ENCODE results near the gene KCTD10. TPM values are rescaled to one million over a fixed set of nuclear protein-coding genes. Genes with fewer than 3 reads are reported as not detected.

KCTD10 gene
- total and polyA plus RNA-seq, 4 donors, result 4.2 to 20.1 (median 9.9) TPM

GRCh38 chr12:109448272-109448671 is 28.8 kb downstream of the KCTD10 start:
- no peak overlapping the region for H3K9ac ChIP-seq (ENCODE audit: low read depth in 1 of 2, low read length in 2 of 2)
- 69% methylated on average over 5 of the region's 5 CpGs for WGBS
- no peak for DNase-seq (ENCODE audit: low spot score)
- TF ChIP-seq HNF4A (conservative IDR thresholded peaks at IDR 0.05), result peak in 1 of 2 donors; percentile 53
- TF ChIP-seq RXRA (IDR thresholded peaks at IDR 0.05), result no peak
- TF ChIP-seq HNF4G (IDR thresholded peaks at IDR 0.05), result peak; percentile 11
- peak; percentile 59 for TF ChIP-seq SP1 (IDR thresholded peaks at IDR 0.05)
- H3K27ac ChIP-seq (ENCODE audit: low read depth in 1 of 2, low read length in 2 of 2), result peak overlapping the region in 1 of 2 donors; percentile 2
- no peak overlapping the region for H3K4me3 ChIP-seq (ENCODE audit: low read depth in 1 of 3, low read length in 3 of 3)
- H3K27me3 ChIP-seq (ENCODE audit: control insufficient read depth in 4 of 4, insufficient read depth in 4 of 4, low read length in 3 of 4), result no peaks in the 10 kb centered on the region
- no peaks in the 10 kb centered on the region for H3K9me3 ChIP-seq (ENCODE audit: control insufficient read depth in 4 of 4, low read length in 3 of 4)
- peaks cover 4 to 22% (median 10%) of the 10 kb centered on the region in 4 donors for H3K36me3 ChIP-seq (ENCODE audit: control insufficient read depth in 4 of 4, insufficient read depth in 3 of 4, low read depth in 1 of 4, low read length in 3 of 4)
- peaks cover 0 to 9% (median 4%) of the 10 kb centered on the region in 4 donors for H3K4me1 ChIP-seq (ENCODE audit: control insufficient read depth in 4 of 4, insufficient read depth in 4 of 4, low read length in 3 of 4)

DNA sequence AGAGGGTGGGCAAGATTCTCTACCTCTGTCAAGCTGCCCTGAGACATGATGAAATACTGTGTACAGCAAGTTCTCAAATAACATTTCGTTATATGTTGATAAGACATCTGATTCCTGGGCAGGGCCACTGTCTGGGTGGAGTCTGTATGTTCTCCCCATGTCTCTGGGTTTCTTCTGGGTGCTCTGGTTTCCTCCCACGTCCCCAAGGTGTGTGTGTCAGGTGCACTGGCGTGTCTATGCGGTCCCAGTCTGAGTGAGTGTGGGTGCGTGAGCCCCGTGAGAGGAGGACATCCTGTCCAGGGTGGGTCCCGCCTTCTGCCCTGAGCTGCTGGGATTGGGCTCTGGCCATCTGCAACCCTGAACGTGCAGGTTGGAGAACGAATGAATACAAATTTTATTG is 29.6 kb downstream of the KCTD10 start:
- Histone ChIP-seq H3K27me3 (ENCODE audit: control insufficient read depth in 4 of 4, insufficient read depth in 4 of 4, low read length in 3 of 4) (no peaks in the 10 kb centered on the region), H3K9me3 (ENCODE audit: control insufficient read depth in 4 of 4, low read length in 3 of 4) (no peaks in the 10 kb centered on the region), H3K4me3 (ENCODE audit: low read depth in 1 of 3, low read length in 3 of 3) (no peak overlapping the region), H3K4me1 (ENCODE audit: control insufficient read depth in 4 of 4, insufficient read depth in 4 of 4, low read length in 3 of 4) (peaks cover 0 to 9% (median 4%) of the 10 kb centered on the region in 4 donors), H3K36me3 (ENCODE audit: control insufficient read depth in 4 of 4, insufficient read depth in 3 of 4, low read depth in 1 of 4, low read length in 3 of 4) (peaks cover 4 to 18% (median 9%) of the 10 kb centered on the region in 4 donors), H3K27ac (ENCODE audit: low read depth in 1 of 2, low read length in 2 of 2) (no peak overlapping the region), H3K9ac (ENCODE audit: low read depth in 1 of 2, low read length in 2 of 2) (no peak overlapping the region)
- DNase-seq (ENCODE audit: low spot score), result no peak
- TF ChIP-seq FOXA1 (IDR thresholded peaks at IDR 0.05), result no peak
- TF ChIP-seq SP1 (IDR thresholded peaks at IDR 0.05), result no peak
- no peak for TF ChIP-seq RXRA (IDR thresholded peaks at IDR 0.05)
- TF ChIP-seq JUND (IDR thresholded peaks at IDR 0.05), result no peak
- no peak for TF ChIP-seq ATF3 (IDR thresholded peaks at IDR 0.05)
- WGBS, result 84% methylated on average over 9 of the region's 9 CpGs

GRCh38 chr12:109446869-109447268 is 30.2 kb downstream of the KCTD10 start:
- Histone ChIP-seq H3K4me3 (ENCODE audit: low read depth in 1 of 3, low read length in 3 of 3) (no peak overlapping the region), H3K9ac (ENCODE audit: low read depth in 1 of 2, low read length in 2 of 2) (no peak overlapping the region), H3K9me3 (ENCODE audit: control insufficient read depth in 4 of 4, low read length in 3 of 4) (no peaks in the 10 kb centered on the region), H3K4me1 (ENCODE audit: control insufficient read depth in 4 of 4, insufficient read depth in 4 of 4, low read length in 3 of 4) (peaks cover 0 to 9% (median 4%) of the 10 kb centered on the region in 4 donors), H3K27ac (ENCODE audit: low read depth in 1 of 2, low read length in 2 of 2) (no peak overlapping the region), H3K27me3 (ENCODE audit: control insufficient read depth in 4 of 4, insufficient read depth in 4 of 4, low read length in 3 of 4) (no peaks in the 10 kb centered on the region), H3K36me3 (ENCODE audit: control insufficient read depth in 4 of 4, insufficient read depth in 3 of 4, low read depth in 1 of 4, low read length in 3 of 4) (peaks cover 4 to 18% (median 8%) of the 10 kb centered on the region in 4 donors)
- WGBS, result 84% methylated on average over 8 of the region's 8 CpGs
- DNase-seq (ENCODE audit: low spot score), result no peak
- no peak for TF ChIP-seq SP1 (IDR thresholded peaks at IDR 0.05)
- TF ChIP-seq NR2F2 (IDR thresholded peaks at IDR 0.05), result no peak
- no peak for TF ChIP-seq HNF4A (conservative IDR thresholded peaks at IDR 0.05)
- TF ChIP-seq EGR1 (IDR thresholded peaks at IDR 0.05; ENCODE audit: low read depth in 2 of 2), result no peak

DNA sequence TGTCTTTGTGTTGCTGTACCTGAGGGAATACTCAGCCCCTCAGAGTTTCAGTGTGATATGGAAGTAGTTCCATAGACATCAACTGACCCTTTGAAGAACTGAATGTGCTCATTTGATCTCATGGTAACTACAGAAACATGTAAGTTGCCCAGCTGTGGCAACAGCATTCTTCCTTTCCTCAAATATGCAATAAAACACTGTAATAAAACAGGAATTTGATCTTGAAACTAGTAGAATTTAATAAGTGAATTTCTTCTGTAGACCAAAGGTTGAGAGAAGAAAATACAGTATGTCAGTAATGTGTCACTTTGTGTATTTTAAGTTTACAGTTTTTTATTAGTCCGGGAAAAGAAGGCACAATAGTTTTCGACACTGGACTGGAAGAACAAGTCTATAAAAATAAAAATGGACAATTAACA is 31.9 kb downstream of the KCTD10 start:
- Histone ChIP-seq H3K9ac (ENCODE audit: low read depth in 1 of 2, low read length in 2 of 2) (no peak overlapping the region), H3K27me3 (ENCODE audit: control insufficient read depth in 4 of 4, insufficient read depth in 4 of 4, low read length in 3 of 4) (no peaks in the 10 kb centered on the region), H3K9me3 (ENCODE audit: control insufficient read depth in 4 of 4, low read length in 3 of 4) (no peaks in the 10 kb centered on the region), H3K27ac (ENCODE audit: low read depth in 1 of 2, low read length in 2 of 2) (no peak overlapping the region), H3K36me3 (ENCODE audit: control insufficient read depth in 4 of 4, insufficient read depth in 3 of 4, low read depth in 1 of 4, low read length in 3 of 4) (peaks cover 0 to 9% (median 4%) of the 10 kb centered on the region in 4 donors), H3K4me1 (ENCODE audit: control insufficient read depth in 4 of 4, insufficient read depth in 4 of 4, low read length in 3 of 4) (peaks cover 0 to 9% (median 4%) of the 10 kb centered on the region in 4 donors), H3K4me3 (ENCODE audit: low read depth in 1 of 3, low read length in 3 of 3) (no peak overlapping the region)
- WGBS, result 82% methylated on average over 2 of the region's 2 CpGs
- DNase-seq (ENCODE audit: low spot score), result no peak
- TF ChIP-seq, protein P1, sequence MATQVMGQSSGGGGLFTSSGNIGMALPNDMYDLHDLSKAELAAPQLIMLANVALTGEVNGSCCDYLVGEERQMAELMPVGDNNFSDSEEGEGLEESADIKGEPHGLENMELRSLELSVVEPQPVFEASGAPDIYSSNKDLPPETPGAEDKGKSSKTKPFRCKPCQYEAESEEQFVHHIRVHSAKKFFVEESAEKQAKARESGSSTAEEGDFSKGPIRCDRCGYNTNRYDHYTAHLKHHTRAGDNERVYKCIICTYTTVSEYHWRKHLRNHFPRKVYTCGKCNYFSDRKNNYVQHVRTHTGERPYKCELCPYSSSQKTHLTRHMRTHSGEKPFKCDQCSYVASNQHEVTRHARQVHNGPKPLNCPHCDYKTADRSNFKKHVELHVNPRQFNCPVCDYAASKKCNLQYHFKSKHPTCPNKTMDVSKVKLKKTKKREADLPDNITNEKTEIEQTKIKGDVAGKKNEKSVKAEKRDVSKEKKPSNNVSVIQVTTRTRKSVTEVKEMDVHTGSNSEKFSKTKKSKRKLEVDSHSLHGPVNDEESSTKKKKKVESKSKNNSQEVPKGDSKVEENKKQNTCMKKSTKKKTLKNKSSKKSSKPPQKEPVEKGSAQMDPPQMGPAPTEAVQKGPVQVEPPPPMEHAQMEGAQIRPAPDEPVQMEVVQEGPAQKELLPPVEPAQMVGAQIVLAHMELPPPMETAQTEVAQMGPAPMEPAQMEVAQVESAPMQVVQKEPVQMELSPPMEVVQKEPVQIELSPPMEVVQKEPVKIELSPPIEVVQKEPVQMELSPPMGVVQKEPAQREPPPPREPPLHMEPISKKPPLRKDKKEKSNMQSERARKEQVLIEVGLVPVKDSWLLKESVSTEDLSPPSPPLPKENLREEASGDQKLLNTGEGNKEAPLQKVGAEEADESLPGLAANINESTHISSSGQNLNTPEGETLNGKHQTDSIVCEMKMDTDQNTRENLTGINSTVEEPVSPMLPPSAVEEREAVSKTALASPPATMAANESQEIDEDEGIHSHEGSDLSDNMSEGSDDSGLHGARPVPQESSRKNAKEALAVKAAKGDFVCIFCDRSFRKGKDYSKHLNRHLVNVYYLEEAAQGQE (IDR thresholded peaks at IDR 0.05), result no peak
- TF ChIP-seq JUND (IDR thresholded peaks at IDR 0.05) (no peak), RXRA (IDR thresholded peaks at IDR 0.05) (no peak), HNF4A (conservative IDR thresholded peaks at IDR 0.05) (no peak), NR2F2 (IDR thresholded peaks at IDR 0.05) (no peak), HNF4G (IDR thresholded peaks at IDR 0.05) (no peak), ATF3 (IDR thresholded peaks at IDR 0.05) (no peak), FOXA1 (IDR thresholded peaks at IDR 0.05) (no peak)
- TF ChIP-seq, protein P2, sequence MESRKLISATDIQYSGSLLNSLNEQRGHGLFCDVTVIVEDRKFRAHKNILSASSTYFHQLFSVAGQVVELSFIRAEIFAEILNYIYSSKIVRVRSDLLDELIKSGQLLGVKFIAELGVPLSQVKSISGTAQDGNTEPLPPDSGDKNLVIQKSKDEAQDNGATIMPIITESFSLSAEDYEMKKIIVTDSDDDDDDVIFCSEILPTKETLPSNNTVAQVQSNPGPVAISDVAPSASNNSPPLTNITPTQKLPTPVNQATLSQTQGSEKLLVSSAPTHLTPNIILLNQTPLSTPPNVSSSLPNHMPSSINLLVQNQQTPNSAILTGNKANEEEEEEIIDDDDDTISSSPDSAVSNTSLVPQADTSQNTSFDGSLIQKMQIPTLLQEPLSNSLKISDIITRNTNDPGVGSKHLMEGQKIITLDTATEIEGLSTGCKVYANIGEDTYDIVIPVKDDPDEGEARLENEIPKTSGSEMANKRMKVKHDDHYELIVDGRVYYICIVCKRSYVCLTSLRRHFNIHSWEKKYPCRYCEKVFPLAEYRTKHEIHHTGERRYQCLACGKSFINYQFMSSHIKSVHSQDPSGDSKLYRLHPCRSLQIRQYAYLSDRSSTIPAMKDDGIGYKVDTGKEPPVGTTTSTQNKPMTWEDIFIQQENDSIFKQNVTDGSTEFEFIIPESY (IDR thresholded peaks at IDR 0.05), result no peak
